SH-SY5Y (cell line): ENCODE measurements around the gene PGM2.

Source experiments
- GATA2 ChIP-seq: IDR thresholded peaks from 2 replicates; pipeline ENCODE4 v1.6.1; 2011; ENCODE audit warnings: mild to moderate bottlenecking, low read depth, low read length
- GATA3 ChIP-seq: IDR thresholded peaks from 2 replicates; pipeline ENCODE4 v1.6.1; 2011; ENCODE audit warnings: low read depth, mild to moderate bottlenecking, low read length, moderate library complexity

- TF ChIP-seq GATA3 (no peak), GATA2 (no peak)
Observed at GRCh38 chr4:37821953-37822605, 4.4 kb upstream of the PGM2 start.
